Mesenchymal stem cell (in vitro differentiated cells and primary cell): ENCODE results near the gene GPR65.

Experiments
- DNase-seq: peaks from one replicate; pipeline ENCODE4 v3.0.0-alpha.2; 2013
- H2AFZ ChIP-seq: one replicate; pipeline ENCODE4 v1.6.1; 2013; ENCODE audit warnings: low read depth, mild to moderate bottlenecking, control low read depth, inconsistent platforms, low read length, moderate library complexity
- H2AK5ac ChIP-seq: 2 replicates; pipeline ENCODE4 v1.6.1; 2013; ENCODE audit warnings: low read length, moderate library complexity, mild to moderate bottlenecking, inconsistent platforms; ENCODE audit not compliant: severe bottlenecking
- H2BK120ac ChIP-seq: one replicate; pipeline ENCODE4 v1.6.1; 2013; ENCODE audit warnings: low read depth, mild to moderate bottlenecking, inconsistent platforms, low read length, moderate library complexity
- H2BK12ac ChIP-seq, 2 experiments: one replicate each; pipeline ENCODE4 v1.6.1; 2013; ENCODE audit warnings: inconsistent platforms in 2 of 2, low read length in 2 of 2, mild to moderate bottlenecking in 2 of 2, moderate library complexity in 2 of 2, control low read depth in 1 of 2
- H2BK15ac ChIP-seq: one replicate; pipeline ENCODE4 v1.6.1; 2013; ENCODE audit warnings: mild to moderate bottlenecking, low read depth, inconsistent platforms; ENCODE audit not compliant: poor library complexity, severe bottlenecking
- H2BK5ac ChIP-seq: 2 replicates; pipeline ENCODE4 v1.6.1; 2013; ENCODE audit warnings: low read depth, mild to moderate bottlenecking, low read length, control low read depth, inconsistent platforms; ENCODE audit not compliant: poor library complexity, severe bottlenecking
- H3K14ac ChIP-seq, 2 experiments: one replicate each; pipeline ENCODE4 v1.6.1; 2013; ENCODE audit warnings: inconsistent platforms in 2 of 2, low read length in 2 of 2, control low read depth in 1 of 2, mild to moderate bottlenecking in 1 of 2, moderate library complexity in 1 of 2
- H3K18ac ChIP-seq, 2 experiments: one replicate each; pipeline ENCODE4 v1.6.1; 2013; ENCODE audit warnings: inconsistent platforms in 2 of 2, low read length in 2 of 2, control low read depth in 1 of 2, low read depth in 1 of 2, mild to moderate bottlenecking in 1 of 2
- H3K23ac ChIP-seq, 2 experiments: one replicate each; pipeline ENCODE4 v1.6.1; 2013; ENCODE audit warnings: inconsistent platforms in 2 of 2, low read length in 2 of 2, mild to moderate bottlenecking in 2 of 2, moderate library complexity in 2 of 2, control low read depth in 1 of 2
- H3K27ac ChIP-seq: 2 replicates; pipeline ENCODE4 v1.5.1; 2013; ENCODE audit warnings: mild to moderate bottlenecking, moderate library complexity, low read length, control low read depth, inconsistent platforms; ENCODE audit not compliant: poor library complexity, severe bottlenecking
- H3K27me3 ChIP-seq, 2 experiments: 2 replicates each; pipeline versions ENCODE4 v1.6.1 to v1.7.0; 2013; ENCODE audit warnings: low read length in 2 of 2, mild to moderate bottlenecking in 2 of 2, moderate library complexity in 2 of 2, control low read depth in 1 of 2, inconsistent platforms in 1 of 2; ENCODE audit not compliant: control insufficient read depth in 1 of 2, insufficient read depth in 1 of 2
- H3K36me3 ChIP-seq, 2 experiments: 2 replicates each; pipeline versions ENCODE4 v1.6.1 to v1.7.0; 2013; ENCODE audit warnings: low read length in 2 of 2, control low read depth in 1 of 2, inconsistent platforms in 1 of 2, low read depth in 1 of 2, mild to moderate bottlenecking in 1 of 2; ENCODE audit not compliant: insufficient read depth in 2 of 2, control insufficient read depth in 1 of 2
- H3K4ac ChIP-seq, 2 experiments: one replicate each; pipeline ENCODE4 v1.6.1; 2013; ENCODE audit warnings: inconsistent platforms in 2 of 2, low read length in 2 of 2, mild to moderate bottlenecking in 2 of 2, moderate library complexity in 2 of 2, control low read depth in 1 of 2, low read depth in 1 of 2
- H3K4me1 ChIP-seq: 2 replicates; pipeline ENCODE4 v1.6.1; 2013; ENCODE audit warnings: low read depth, low read length, control low read depth; ENCODE audit not compliant: control insufficient read depth, insufficient read depth
- H3K4me2 ChIP-seq: 2 replicates; pipeline ENCODE4 v1.6.1; 2013; ENCODE audit warnings: low read length, mild to moderate bottlenecking, inconsistent platforms; ENCODE audit not compliant: poor library complexity, severe bottlenecking
- H3K4me3 ChIP-seq, 2 experiments: 2 replicates each; pipeline versions ENCODE4 v1.5.1 to v1.7.0; 2013; ENCODE audit warnings: low read length in 2 of 2, mild to moderate bottlenecking in 2 of 2, control low read depth in 1 of 2, low read depth in 1 of 2; ENCODE audit not compliant: insufficient read depth in 1 of 2
- H3K79me1 ChIP-seq: replicated peaks from 2 replicates; pipeline ENCODE4 v1.6.1; 2013; ENCODE audit warnings: mild to moderate bottlenecking, control low read depth, low read length, inconsistent platforms; ENCODE audit not compliant: poor library complexity, severe bottlenecking
- H3K9ac ChIP-seq: 2 replicates; pipeline ENCODE4 v1.7.0; 2013; ENCODE audit warnings: mild to moderate bottlenecking, low read length, moderate library complexity
- H3K9me3 ChIP-seq: 2 replicates; pipeline ENCODE4 v1.7.0; 2013; ENCODE audit warnings: mild to moderate bottlenecking, low read length; ENCODE audit not compliant: control insufficient read depth
- H4K8ac ChIP-seq: one replicate; pipeline ENCODE4 v1.6.1; 2013; ENCODE audit warnings: inconsistent platforms, mild to moderate bottlenecking, low read length, moderate library complexity
- H4K91ac ChIP-seq: one replicate; pipeline ENCODE4 v1.6.1; 2013; ENCODE audit warnings: mild to moderate bottlenecking, low read length, inconsistent platforms
- WGBS: methylation state at CpG from one replicate; pipeline ENCODE4 v1.1.7; 2013; ENCODE audit warnings: mixed read lengths; 5-methylcytosine and 5-hydroxymethylcytosine counted together

GPR65 gene

GRCh38 chr14:88002421-88003075 lies 2.4 kb upstream of the GPR65 start:
- no peaks in the 10 kb centered on the region for H3K36me3 ChIP-seq

DNA sequence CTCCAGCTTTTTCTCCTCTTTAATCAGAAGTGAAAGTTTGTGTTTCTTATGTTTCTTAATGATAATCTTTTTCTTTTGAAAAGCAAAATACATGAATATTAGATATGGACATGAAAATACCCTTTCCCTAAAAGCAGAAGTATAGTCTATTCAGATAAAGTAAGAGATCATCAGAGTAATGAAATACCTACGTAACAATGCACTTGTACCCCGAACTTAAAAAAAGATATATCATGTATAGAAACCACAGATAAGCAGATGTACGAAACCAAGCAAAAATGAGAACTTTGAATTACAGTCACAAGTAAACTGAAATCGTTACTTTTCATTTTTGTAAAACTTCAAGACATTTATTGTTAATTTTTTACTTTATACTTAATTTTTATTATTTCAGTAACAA lies 1.5 kb upstream of the GPR65 start:
- no peak overlapping the region for H4K91ac ChIP-seq
- no peak overlapping the region for H3K4me3 ChIP-seq
- no peak overlapping the region for H3K23ac ChIP-seq
- no peak overlapping the region for H2BK5ac ChIP-seq
- WGBS, result 97% methylated on average over 3 of the region's 4 CpGs
- no peak overlapping the region for H2BK120ac ChIP-seq
- H3K79me1 ChIP-seq, result no peaks in the 10 kb centered on the region
- no peaks in the 10 kb centered on the region for H3K36me3 ChIP-seq
- no peak overlapping the region for H4K8ac ChIP-seq
- no peak for DNase-seq
- H3K9ac ChIP-seq, result no peak overlapping the region
- H3K4me1 ChIP-seq, result no peaks in the 10 kb centered on the region
- H3K4me2 ChIP-seq, result no peak overlapping the region
- no peak overlapping the region for H3K4ac ChIP-seq
- no peak overlapping the region for H3K18ac ChIP-seq
- H2AK5ac ChIP-seq, result no peak overlapping the region
- H2AFZ ChIP-seq, result no peak overlapping the region
- H2BK15ac ChIP-seq, result no peak overlapping the region
- no peak overlapping the region for H3K14ac ChIP-seq
- no peaks in the 10 kb centered on the region for H3K9me3 ChIP-seq
- H3K27me3 ChIP-seq, result peaks cover 0 to 4% of the 10 kb centered on the region in 2 experiments
- H2BK12ac ChIP-seq, result no peak overlapping the region
- no peak overlapping the region for H3K27ac ChIP-seq

More at GRCh38 chr14:88002421-88003075, 2.4 kb upstream of the GPR65 start:
- H4K91ac ChIP-seq, result no peak overlapping the region
- no peak overlapping the region for H4K8ac ChIP-seq
- H3K79me1 ChIP-seq, result no peaks in the 10 kb centered on the region
- H3K4me1 ChIP-seq, result no peaks in the 10 kb centered on the region
- H3K27me3 ChIP-seq, result peaks cover 0 to 4% of the 10 kb centered on the region in 2 experiments
- no peak overlapping the region for H2AK5ac ChIP-seq
- H2BK5ac ChIP-seq, result no peak overlapping the region
- WGBS, result 72% methylated on average over 3 of the region's 4 CpGs
- no peak overlapping the region for H3K4ac ChIP-seq
- no peak overlapping the region for H3K14ac ChIP-seq
- no peak for DNase-seq
- no peaks in the 10 kb centered on the region for H3K9me3 ChIP-seq
- no peak overlapping the region for H2AFZ ChIP-seq
- no peak overlapping the region for H3K9ac ChIP-seq
- H2BK15ac ChIP-seq, result no peak overlapping the region
- H3K23ac ChIP-seq, result no peak overlapping the region
- no peak overlapping the region for H3K18ac ChIP-seq
- H2BK120ac ChIP-seq, result no peak overlapping the region
- no peak overlapping the region for H2BK12ac ChIP-seq
- H3K27ac ChIP-seq, result no peak overlapping the region
- H3K4me3 ChIP-seq, result no peak overlapping the region
- H3K4me2 ChIP-seq, result no peak overlapping the region

DNA sequence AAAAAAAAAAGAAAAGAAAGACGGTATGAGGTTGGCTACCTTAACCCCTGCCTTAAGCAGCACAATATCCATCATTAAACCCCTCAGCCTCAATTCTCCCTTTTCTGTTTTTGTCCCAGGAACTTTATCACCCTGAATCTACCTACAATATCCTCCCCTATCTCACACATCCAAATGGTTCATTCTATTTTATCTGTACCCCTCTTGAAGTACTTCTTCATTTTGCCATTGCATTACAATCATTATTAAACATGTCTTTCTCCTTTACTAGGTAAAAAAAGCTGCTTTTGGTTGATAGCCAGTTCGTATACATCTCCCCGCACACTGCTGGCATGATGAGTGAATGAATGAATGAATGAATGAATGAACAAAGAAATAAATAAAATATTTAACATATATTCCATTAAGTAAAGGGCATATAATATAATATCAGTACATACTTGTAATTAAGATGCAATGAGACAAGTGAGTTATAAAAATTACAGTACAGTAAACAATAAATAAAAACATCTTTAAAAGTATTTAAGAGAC lies 364 bp upstream of the GPR65 start:
- Histone ChIP-seq H3K4me3 (no peak overlapping the region), H3K14ac (no peak overlapping the region), H3K23ac (no peak overlapping the region), H3K79me1 (no peaks in the 10 kb centered on the region), H3K27me3 (no peaks in the 10 kb centered on the region), H4K8ac (no peak overlapping the region), H2BK5ac (no peak overlapping the region), H2BK15ac (no peak overlapping the region), H3K27ac (no peak overlapping the region), H2AFZ (no peak overlapping the region), H2BK12ac (no peak overlapping the region), H3K9me3 (no peaks in the 10 kb centered on the region), H2BK120ac (no peak overlapping the region), H3K4me1 (no peaks in the 10 kb centered on the region), H3K9ac (no peak overlapping the region), H2AK5ac (no peak overlapping the region), H4K91ac (no peak overlapping the region), H3K36me3 (no peaks in the 10 kb centered on the region), H3K4ac (no peak overlapping the region), H3K18ac (no peak overlapping the region), H3K4me2 (no peak overlapping the region)
- WGBS, result 100% methylated on average over 1 of the region's 3 CpGs
- no peak for DNase-seq

DNA sequence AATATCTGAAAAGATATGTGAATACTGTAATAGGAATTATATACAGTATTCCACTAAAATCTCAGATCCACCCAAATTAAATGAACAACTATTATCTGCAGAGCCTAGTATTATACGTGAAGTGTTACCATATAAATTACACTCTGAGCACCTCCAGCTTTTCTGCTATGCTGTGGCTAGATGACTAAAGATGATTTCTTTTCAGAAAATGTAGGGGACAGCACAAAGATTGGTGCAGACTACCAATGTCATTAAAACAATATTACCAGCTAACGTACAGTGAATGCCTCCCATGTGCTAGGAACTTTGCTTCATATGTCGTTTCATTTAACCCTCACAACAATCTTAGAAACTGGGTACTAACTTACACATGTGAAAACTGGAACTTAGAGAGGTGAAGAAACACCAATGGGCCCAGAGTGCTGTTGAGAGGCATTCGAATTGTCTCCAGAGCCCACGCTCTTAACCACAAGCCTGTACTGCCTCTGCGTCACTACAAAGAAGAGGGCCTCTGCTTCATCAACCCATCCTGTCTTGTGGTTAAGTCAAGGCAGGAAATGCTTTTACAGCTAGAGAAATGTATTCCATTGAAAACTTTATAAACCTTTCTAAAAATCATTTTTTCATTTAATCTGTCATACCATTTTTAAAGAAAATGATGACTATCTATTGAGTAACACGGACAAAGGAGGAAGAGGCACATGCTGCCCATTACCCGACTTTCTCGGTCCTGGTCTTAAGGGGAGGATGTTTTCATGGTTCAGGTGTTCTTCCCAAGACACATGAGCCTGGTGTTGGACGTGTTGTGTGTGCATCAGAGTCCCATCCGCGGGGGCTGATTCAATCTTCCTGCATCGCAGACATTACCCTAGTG lies 1.3 kb downstream of the GPR65 start:
- Histone ChIP-seq H3K23ac (no peak overlapping the region), H3K4me2 (no peak overlapping the region), H3K4me3 (no peak overlapping the region), H3K4ac (no peak overlapping the region), H2AFZ (no peak overlapping the region), H3K27ac (no peak overlapping the region), H3K18ac (no peak overlapping the region), H3K14ac (no peak overlapping the region), H2BK5ac (no peak overlapping the region), H3K9me3 (no peaks in the 10 kb centered on the region), H3K4me1 (no peaks in the 10 kb centered on the region), H2BK15ac (no peak overlapping the region), H2AK5ac (no peak overlapping the region), H3K9ac (no peak overlapping the region), H3K36me3 (no peaks in the 10 kb centered on the region), H2BK120ac (no peak overlapping the region), H3K27me3 (no peaks in the 10 kb centered on the region), H2BK12ac (no peak overlapping the region), H4K91ac (no peak overlapping the region), H4K8ac (no peak overlapping the region), H3K79me1 (no peaks in the 10 kb centered on the region)
- WGBS, result 85% methylated on average over 10 of the region's 13 CpGs
- DNase-seq, result no peak
